GDM1 (cell line): ENCODE results near the gene LPP.

ENCODE experiments used
- DNase-seq: peaks from one replicate; lab custom pipeline; 2025; lab: John Stamatoyannopoulos, UW

Gene LPP

GRCh38 chr3:188834349-188834748, 680.4 kb downstream of the LPP start:
- no peak for DNase-seq

- DNase-seq: no peak
These were observed 685.3 kb downstream of the LPP start for GRCh38 chr3:188839187-188839695.

- no peak for DNase-seq
These were observed 686.3 kb downstream of the LPP start for GRCh38 chr3:188840290-188840689.

GRCh38 chr3:188841906-188842305, 687.9 kb downstream of the LPP start:
- no peak for DNase-seq

GRCh38 chr3:188842639-188843038, 688.7 kb downstream of the LPP start:
- DNase-seq: no peak

GRCh38 chr3:188844096-188844495, 690.1 kb downstream of the LPP start:
- DNase-seq: no peak

GRCh38 chr3:188845514-188845913, 691.6 kb downstream of the LPP start:
- no peak for DNase-seq

GRCh38 chr3:188848947-188849346, 695.0 kb downstream of the LPP start:
- no peak for DNase-seq

GRCh38 chr3:188853856-188854771, 700.2 kb downstream of the LPP start:
- DNase-seq: no peak

- DNase-seq: no peak
These were observed 700.8 kb downstream of the LPP start for GRCh38 chr3:188854772-188855149.

- no peak for DNase-seq
These were observed 701.7 kb downstream of the LPP start for GRCh38 chr3:188855675-188856074.

GRCh38 chr3:188860147-188860546, 706.2 kb downstream of the LPP start:
- no peak for DNase-seq

- no peak for DNase-seq
These were observed 708.1 kb downstream of the LPP start for GRCh38 chr3:188861842-188862744.

GRCh38 chr3:188863999-188864406, 710.0 kb downstream of the LPP start:
- no peak for DNase-seq

GRCh38 chr3:188867691-188868265, 713.8 kb downstream of the LPP start:
- DNase-seq: no peak

- no peak for DNase-seq
These were observed 714.8 kb downstream of the LPP start for GRCh38 chr3:188868803-188869202.

- DNase-seq: no peak
These were observed 715.7 kb downstream of the LPP start for GRCh38 chr3:188869628-188870027.

GRCh38 chr3:188870431-188870830, 716.5 kb downstream of the LPP start:
- no peak for DNase-seq

- no peak for DNase-seq
These were observed 720.6 kb downstream of the LPP start for GRCh38 chr3:188874576-188874975.

- DNase-seq: no peak
These were observed 721.5 kb downstream of the LPP start for GRCh38 chr3:188875413-188875812.

GRCh38 chr3:188876370-188876769, 722.4 kb downstream of the LPP start:
- DNase-seq: no peak

- no peak for DNase-seq
These were observed 723.4 kb downstream of the LPP start for GRCh38 chr3:188877381-188877780.
